Spleen (tissue), 11 donors: ENCODE data around the gene BATF. TPM values are rescaled to one million over a fixed set of nuclear protein-coding genes. Genes with fewer than 3 reads are reported as not detected.

Source experiments
- DNase-seq: peaks from one replicate; pipeline ENCODE4 v3.0.0-alpha.2; 2020
- H3K27ac ChIP-seq, 8 donors: fragments of 200-600 bp; sonication (generic) in 7 of 8; 1 replicate in 4 of 8; 2 replicates in 4 of 8; pipeline versions ENCODE4 v1.5.0 to v1.8.0; 2016 to 2021; ENCODE audit warnings: inconsistent platforms in 4 of 8, mild to moderate bottlenecking in 4 of 8, moderate library complexity in 1 of 8
- H3K27me3 ChIP-seq, 7 donors: fragments of 200-600 bp; sonication (generic) in 6 of 7; replicated peaks in 1 of 7; 1 replicate in 4 of 7; 2 replicates in 3 of 7; pipeline versions ENCODE4 v1.5.0 to v1.8.0; 2016 to 2021; ENCODE audit warnings: inconsistent platforms in 3 of 7, mild to moderate bottlenecking in 1 of 7
- H3K36me3 ChIP-seq, 6 donors: fragments of 200-600 bp; sonication (generic) in 5 of 6; 1 replicate in 4 of 6; 2 replicates in 2 of 6; pipeline versions ENCODE4 v1.5.0 to v1.8.0; 2016 to 2021; ENCODE audit warnings: inconsistent platforms in 2 of 6
- H3K4me1 ChIP-seq, 6 donors: fragments of 200-600 bp; sonication (generic) in 5 of 6; 1 replicate in 3 of 6; 2 replicates in 3 of 6; pipeline versions ENCODE4 v1.5.0 to v1.8.0; 2016 to 2021; ENCODE audit warnings: inconsistent platforms in 3 of 6
- H3K4me3 ChIP-seq, 8 donors: fragments of 200-600 bp; sonication (generic) in 7 of 8; 1 replicate in 4 of 8; 2 replicates in 4 of 8; pipeline versions ENCODE4 v1.5.0 to v1.8.0; 2016 to 2021; ENCODE audit warnings: inconsistent platforms in 4 of 8, mild to moderate bottlenecking in 4 of 8, moderate library complexity in 2 of 8
- H3K9me3 ChIP-seq, 8 donors: fragments of 200-600 bp; sonication (generic) in 7 of 8; 1 replicate in 4 of 8; 2 replicates in 4 of 8; pipeline versions ENCODE4 v1.5.0 to v1.8.0; 2016 to 2021; ENCODE audit warnings: inconsistent platforms in 4 of 8
- CTCF ChIP-seq, 11 experiments: fragments of 200-600 bp in 7 of 11; fragments of 450-650 bp in 4 of 11; sonication (generic) in 4 of 11; IDR thresholded peaks in 8 of 11; conservative IDR thresholded peaks in 3 of 11; 1 replicate in 7 of 11; 2 replicates in 4 of 11; pipeline versions ENCODE4 v1.4.0 to v1.8.0; 2016 to 2021; ENCODE audit warnings: antibody characterized with exemption in 11 of 11, inconsistent platforms in 4 of 11, mild to moderate bottlenecking in 1 of 11
- POLR2A ChIP-seq, 3 donors: fragments of 450-650 bp; IDR thresholded peaks; one replicate each; pipeline ENCODE4 v1.5.1; 2017; ENCODE audit warnings: antibody characterized with exemption in 3 of 3, mild to moderate bottlenecking in 1 of 3
- POLR2AphosphoS5 ChIP-seq, 3 donors: sonication (generic); formaldehyde crosslinking; IDR thresholded peaks; one replicate each; pipeline ENCODE4 v1.5.1; 2017; ENCODE audit warnings: antibody characterized with exemption in 3 of 3
- WGBS, 5 donors: extraction: QIAGEN DNeasy Blood & Tissue Kit in 3 of 5; methylation state at CpG; one replicate each; pipeline versions ENCODE4 v1.1.5 to v1.1.7; 2013 to 2018; 5-methylcytosine and 5-hydroxymethylcytosine counted together
- intact Hi-C: fragments of 100-400 bp; cut with DNase I; formaldehyde crosslinking; loops from one replicate; pipeline ENCODE4 v1.15.0; 2023; ENCODE audit warnings: low total_unique reads
- polyA plus RNA-seq, 3 donors: library from polyadenylated mRNA; stranded (reverse); fragments of 200-250 nt; gene quantifications; one replicate each; pipeline ENCODE4 v1.2.1, GENCODE V29; 2013
- total RNA-seq, 7 donors: library from RNA; depleted of rRNA in 3 of 7; stranded (reverse); fragments of >200 nt in 3 of 7; fragmentation: NEBNext Ultra II Directional in 4 of 7; extraction: Animal tissue kit (Norgen Biotek cat#: 25700) in 4 of 7; gene quantifications; one replicate each; pipeline versions ENCODE4 v1.1.0 to v1.2.1, GENCODE V29; 2016 to 2021
- donor health status: healthy with polysubstance abuse.
- donor health status: DM: no; HTN: no; CAD: no; lungs with moderate emphysema.
- donor health status: DM: no; HTN: no; CAD: no.
- donor health status: Bipolar disorder and iron deficiency.
- donor health status: healthy.
- donor health status: DM: no; HTN: no; CAD: no.
- donor health status: DM: yes; HTN: yes; CAD: no.

BATF gene
- total and polyA plus RNA-seq, 10 donors: 14.4 to 67.9 (median 41.8) TPM

GRCh38 chr14:75587388-75587787 is 65.1 kb downstream of the BATF start:
- no peak overlapping the region for H3K4me3 ChIP-seq

GRCh38 chr14:75589931-75590330 is 67.7 kb downstream of the BATF start:
- Histone ChIP-seq H3K4me3 (no peak overlapping the region), H3K27me3 (no peaks in the 10 kb centered on the region), H3K27ac (no peak overlapping the region), H3K4me1 (peaks cover 0 to 11% (median 0%) of the 10 kb centered on the region in 6 donors), H3K36me3 (peaks cover 0 to 12% (median 0%) of the 10 kb centered on the region in 6 donors), H3K9me3 (no peaks in the 10 kb centered on the region)
- intact Hi-C loops: no loop called here
- 83 to 89% (median 87%) methylated on average over 6 of the region's 6 CpGs for WGBS, 5 donors
- TF ChIP-seq CTCF (IDR thresholded peaks at IDR 0.05 in 8 of 11, conservative IDR thresholded peaks at IDR 0.05 in 3 of 11) (no peak), POLR2AphosphoS5 (IDR thresholded peaks at IDR 0.05) (no peak), POLR2A (IDR thresholded peaks at IDR 0.05) (no peak)
- DNase-seq: no peak

More at GRCh38 chr14:75587388-75587787, 65.1 kb downstream of the BATF start:
- intact Hi-C loops: no loop called here
- no peak for DNase-seq
- Histone ChIP-seq H3K36me3 (peaks cover 0 to 11% (median 0%) of the 10 kb centered on the region in 6 donors), H3K27me3 (no peaks in the 10 kb centered on the region), H3K27ac (no peak overlapping the region), H3K9me3 (no peaks in the 10 kb centered on the region), H3K4me1 (no peaks in the 10 kb centered on the region)
- TF ChIP-seq POLR2A (IDR thresholded peaks at IDR 0.05) (no peak), CTCF (IDR thresholded peaks at IDR 0.05 in 8 of 11, conservative IDR thresholded peaks at IDR 0.05 in 3 of 11) (no peak), POLR2AphosphoS5 (IDR thresholded peaks at IDR 0.05) (no peak)

- Histone ChIP-seq H3K4me3 (no peak overlapping the region), H3K9me3 (no peaks in the 10 kb centered on the region), H3K36me3 (peaks cover 0 to 12% (median 0%) of the 10 kb centered on the region in 6 donors), H3K4me1 (peaks cover 0 to 16% (median 0%) of the 10 kb centered on the region in 6 donors), H3K27me3 (no peaks in the 10 kb centered on the region), H3K27ac (no peak overlapping the region)
- WGBS, 5 donors: 92 to 100% (median 100%) methylated on average over 1 of the region's 1 CpG
- intact Hi-C loops: no loop called here
- no peak for DNase-seq
- TF ChIP-seq POLR2AphosphoS5 (IDR thresholded peaks at IDR 0.05): no peak
- TF ChIP-seq CTCF (IDR thresholded peaks at IDR 0.05 in 8 of 11, conservative IDR thresholded peaks at IDR 0.05 in 3 of 11): no peak
- TF ChIP-seq POLR2A (IDR thresholded peaks at IDR 0.05): no peak
Measured at GRCh38 chr14:75591331-75591946, 69.2 kb downstream of the BATF start.

GRCh38 chr14:75591987-75592575 is 69.8 kb downstream of the BATF start:
- peaks cover 0 to 12% (median 0%) of the 10 kb centered on the region in 6 donors for H3K36me3 ChIP-seq
- no peak for TF ChIP-seq CTCF (IDR thresholded peaks at IDR 0.05 in 8 of 11, conservative IDR thresholded peaks at IDR 0.05 in 3 of 11)
- TF ChIP-seq POLR2A (IDR thresholded peaks at IDR 0.05): no peak
- no peak for TF ChIP-seq POLR2AphosphoS5 (IDR thresholded peaks at IDR 0.05)
- no peak overlapping the region for H3K4me3 ChIP-seq
- no peak for DNase-seq
- intact Hi-C loops: no loop called here
- no peaks in the 10 kb centered on the region for H3K27me3 ChIP-seq
- H3K4me1 ChIP-seq: peaks cover 0 to 16% (median 0%) of the 10 kb centered on the region in 6 donors
- H3K27ac ChIP-seq: no peak overlapping the region
- no peaks in the 10 kb centered on the region for H3K9me3 ChIP-seq
